Natural killer cell (primary cell): ENCODE data around the gene STUM. TPM values are rescaled to one million over a fixed set of nuclear protein-coding genes. Genes with fewer than 3 reads are reported as not detected.

Experiments used
- ATAC-seq, 3 donors: fragments of 150-1000 bp in 2 of 3; fragments of 200-7000 bp in 1 of 3; cut with Tn5 transposase; 1 replicate in 1 of 3; 2 replicates in 2 of 3; pipeline ENCODE4 v1.10.0; 2021; ENCODE audit warnings: mild to moderate bottlenecking in 2 of 3, moderate library complexity in 2 of 3
- DNase-seq, 2 donors: peaks; one replicate each; pipeline versions ENCODE4 v3.0.0 to v3.0.0-alpha.2; 2013 to 2021; ENCODE audit warnings: mixed read lengths in 1 of 2
- H3K27ac ChIP-seq: one replicate; pipeline ENCODE4 v1.5.1; 2013; ENCODE audit warnings: mild to moderate bottlenecking, low read length
- H3K27me3 ChIP-seq: one replicate; pipeline ENCODE4 v1.6.1; 2013; ENCODE audit warnings: low read length; ENCODE audit not compliant: control insufficient read depth, insufficient read depth
- H3K36me3 ChIP-seq: one replicate; pipeline ENCODE4 v1.6.1; 2013; ENCODE audit warnings: low read length; ENCODE audit not compliant: control insufficient read depth, insufficient read depth
- H3K4me1 ChIP-seq: one replicate; pipeline ENCODE4 v1.6.1; 2013; ENCODE audit warnings: low read length; ENCODE audit not compliant: control insufficient read depth, insufficient read depth
- H3K4me3 ChIP-seq: one replicate; pipeline ENCODE4 v1.5.1; 2013; ENCODE audit warnings: low read length
- H3K9me3 ChIP-seq: one replicate; pipeline ENCODE4 v1.6.1; 2013; ENCODE audit warnings: low read length; ENCODE audit not compliant: control insufficient read depth, insufficient read depth
- H3K27ac Mint-ChIP-seq, 2 donors: one replicate each; pipeline ENCODE4 v1.8.0; 2022; ENCODE audit warnings: mild to moderate bottlenecking in 2 of 2, mixed read lengths in 2 of 2, moderate library complexity in 1 of 2
- H3K27me3 Mint-ChIP-seq, 2 donors: one replicate each; pipeline ENCODE4 v1.8.0; 2022; ENCODE audit warnings: low read depth in 2 of 2, mixed read lengths in 2 of 2
- H3K36me3 Mint-ChIP-seq: one replicate; pipeline ENCODE4 v1.8.0; 2022; ENCODE audit warnings: mixed read lengths
- H3K4me1 Mint-ChIP-seq, 2 donors: one replicate each; pipeline ENCODE4 v1.8.0; 2022; ENCODE audit warnings: mixed read lengths in 2 of 2
- H3K4me3 Mint-ChIP-seq: one replicate; pipeline ENCODE4 v1.8.0; 2022; ENCODE audit warnings: mild to moderate bottlenecking, moderate library complexity, mixed read lengths
- H3K9me3 Mint-ChIP-seq, 2 donors: one replicate each; pipeline ENCODE4 v1.8.0; 2022; ENCODE audit warnings: mixed read lengths in 2 of 2
- CTCF ChIP-seq: fragments of 200-600 bp; IDR thresholded peaks from one replicate; pipeline ENCODE4 v1.8.0; 2022; ENCODE audit warnings: antibody characterized with exemption
- WGBS: methylation state at CpG from one replicate; pipeline ENCODE4 v1.1.7; 2013; ENCODE audit warnings: missing lambda C conversion rate; ENCODE audit not compliant: insufficient coverage; 5-methylcytosine and 5-hydroxymethylcytosine counted together
- intact Hi-C: fragments of 100-400 bp; cut with micrococcal nuclease; formaldehyde crosslinking; loops from one replicate; pipeline ENCODE4 v1.14.2; 2022
- total RNA-seq, 4 donors: library from RNA; stranded (reverse); fragments of 120-200 nt in 1 of 4; gene quantifications; one replicate each; pipeline versions ENCODE4 v1.2.3 to v1.2.4, GENCODE V29; 2013 to 2022

The STUM gene
- total RNA-seq, 3 donors from 2014 or later (not counting 1 experiment from before 2014, with no cell fraction given), result not detected

- WGBS, result 88% methylated on average over 21 of the region's 21 CpGs
- DNase-seq, result no peak
- Histone ChIP-seq H3K36me3 (no peaks in the 10 kb centered on the region), H3K27ac (no peak overlapping the region), H3K9me3 (no peaks in the 10 kb centered on the region), H3K27me3 (no peaks in the 10 kb centered on the region), H3K4me1 (no peaks in the 10 kb centered on the region), H3K4me3 (no peak overlapping the region)
- Mint-ChIP-seq H3K4me1 (no peaks in the 10 kb centered on the region), H3K27ac (no peak overlapping the region), H3K36me3 (no peaks in the 10 kb centered on the region), H3K4me3 (no peak overlapping the region), H3K9me3 (no peaks in the 10 kb centered on the region), H3K27me3 (no peaks in the 10 kb centered on the region)
- intact Hi-C loops, result no loop called here
- TF ChIP-seq CTCF, result no peak
- ATAC-seq, result no peak
Measured at GRCh38 chr1:226574591-226575435, 26.2 kb downstream of the STUM start.

- Mint-ChIP-seq H3K4me1 (no peaks in the 10 kb centered on the region), H3K27ac (no peak overlapping the region)
Measured at GRCh38 chr1:226575436-226575720, 26.8 kb downstream of the STUM start.

DNA sequence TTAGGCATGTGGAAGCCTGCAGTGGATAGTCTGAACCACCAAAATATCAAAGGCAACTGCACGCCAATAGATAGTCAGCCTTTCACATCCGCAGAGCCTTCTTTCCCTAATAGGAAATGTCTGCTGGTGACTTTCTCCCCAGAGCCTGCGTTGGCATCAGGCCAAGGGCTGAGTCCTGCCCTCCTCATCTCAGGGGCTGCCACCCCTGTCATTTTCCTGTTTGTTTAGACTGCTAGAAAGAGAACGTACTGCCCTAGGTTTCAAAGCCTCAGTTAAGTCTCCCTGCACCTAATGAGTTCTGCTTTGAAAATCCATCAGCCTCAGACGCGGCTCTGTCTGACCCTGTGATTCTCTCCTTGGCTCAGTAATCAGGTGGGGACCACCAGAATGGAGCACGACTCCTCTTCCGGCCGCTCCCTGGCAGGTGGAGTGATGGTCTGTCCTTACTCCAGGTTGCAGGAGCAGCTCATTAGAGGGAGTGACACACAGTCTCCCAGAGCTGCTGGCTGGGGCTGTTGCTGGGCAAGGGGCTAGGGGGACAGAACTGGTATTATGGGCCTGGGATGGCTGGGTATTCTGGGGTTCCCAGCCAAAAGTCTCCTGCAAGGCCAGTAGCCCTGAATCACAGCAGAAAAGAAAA, 27.3 kb downstream of the STUM start:
- Mint-ChIP-seq H3K27me3 (peaks cover 0 to 3% of the 10 kb centered on the region in 2 donors), H3K4me1 (no peaks in the 10 kb centered on the region), H3K9me3 (no peaks in the 10 kb centered on the region), H3K27ac (no peak overlapping the region), H3K4me3 (no peak overlapping the region), H3K36me3 (no peaks in the 10 kb centered on the region)
- no peak for TF ChIP-seq CTCF
- ATAC-seq (no peak), DNase-seq (no peak)
- intact Hi-C loops, result no loop called here
- 71% methylated on average over 9 of the region's 9 CpGs for WGBS
- no peak overlapping the region for H3K4me3 ChIP-seq
- H3K27me3 ChIP-seq, result no peaks in the 10 kb centered on the region
- no peaks in the 10 kb centered on the region for H3K4me1 ChIP-seq
- no peaks in the 10 kb centered on the region for H3K36me3 ChIP-seq
- no peak overlapping the region for H3K27ac ChIP-seq
- H3K9me3 ChIP-seq, result no peaks in the 10 kb centered on the region

More at GRCh38 chr1:226575436-226575720, 26.8 kb downstream of the STUM start:
- no peaks in the 10 kb centered on the region for H3K9me3 ChIP-seq
- no peak for TF ChIP-seq CTCF
- H3K27me3 ChIP-seq, result no peaks in the 10 kb centered on the region
- H3K27ac ChIP-seq, result no peak overlapping the region
- 96% methylated on average over 4 of the region's 4 CpGs for WGBS
- Mint-ChIP-seq H3K9me3 (no peaks in the 10 kb centered on the region), H3K36me3 (no peaks in the 10 kb centered on the region), H3K27me3 (no peaks in the 10 kb centered on the region), H3K4me3 (no peak overlapping the region)
- intact Hi-C loops, result no loop called here
- DNase-seq, result no peak
- H3K4me1 ChIP-seq, result no peaks in the 10 kb centered on the region
- no peak overlapping the region for H3K4me3 ChIP-seq
- no peak for ATAC-seq
- no peaks in the 10 kb centered on the region for H3K36me3 ChIP-seq
